ENCODE results near the gene MPG.
"Not testable (repeated sequence)": the region's sequence is repeated elsewhere in the genome, so short reads cannot be mapped to it uniquely, and the experiment has no call there.

Gene MPG

DNA sequence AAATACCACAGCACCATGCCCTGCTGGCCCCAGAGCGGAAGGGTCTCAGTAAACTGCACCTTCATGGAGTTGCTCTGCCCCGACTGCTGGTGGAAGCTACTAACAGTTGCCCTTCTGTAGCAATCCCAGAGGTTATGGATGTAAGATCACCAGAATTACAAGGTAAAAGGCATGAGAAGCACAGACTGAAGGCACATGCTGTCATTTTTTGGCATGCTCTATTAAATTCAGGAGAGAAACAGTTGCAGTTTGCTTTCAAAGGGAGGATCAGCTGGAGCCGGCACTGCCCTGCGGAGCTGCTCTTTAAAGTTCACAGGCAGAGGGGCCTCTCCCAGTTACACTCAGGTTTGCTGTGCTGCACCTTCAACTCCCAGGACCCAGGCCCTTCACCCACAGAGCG is 41.3 kb downstream of the MPG start:
- no peak for DNase-seq

DNA sequence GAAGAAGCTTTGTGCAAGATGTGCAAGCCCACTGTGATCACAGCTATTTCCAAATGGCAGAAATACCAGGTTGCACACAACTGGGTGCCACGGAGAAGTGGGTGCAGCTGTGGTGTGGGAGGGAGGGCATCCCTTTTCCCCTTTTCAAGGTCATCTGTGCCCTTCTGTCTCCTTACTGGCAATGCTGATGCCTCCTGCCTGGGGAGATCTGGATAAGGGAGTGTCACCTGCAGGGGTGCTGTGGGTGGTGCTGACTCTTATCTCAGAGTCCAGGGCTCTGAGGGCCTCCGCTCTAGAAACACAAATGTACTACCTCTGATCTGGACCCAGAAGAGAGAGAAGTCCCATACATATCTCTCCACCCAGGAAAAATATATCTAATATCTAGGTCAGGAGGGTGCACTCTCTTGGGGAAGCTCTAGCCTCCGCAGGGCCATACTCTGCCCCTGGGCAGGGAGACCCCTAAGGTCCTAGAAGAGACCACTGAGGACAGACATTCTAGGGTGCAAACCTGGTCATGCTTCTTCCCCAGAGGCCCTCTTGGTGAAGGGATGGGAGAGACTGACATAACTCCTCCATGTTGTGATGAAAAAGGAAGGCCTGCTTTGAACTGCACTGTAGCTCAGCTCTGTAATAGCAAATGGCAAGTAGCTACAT is 41.9 kb downstream of the MPG start:
- DNase-seq, result no peak

DNA sequence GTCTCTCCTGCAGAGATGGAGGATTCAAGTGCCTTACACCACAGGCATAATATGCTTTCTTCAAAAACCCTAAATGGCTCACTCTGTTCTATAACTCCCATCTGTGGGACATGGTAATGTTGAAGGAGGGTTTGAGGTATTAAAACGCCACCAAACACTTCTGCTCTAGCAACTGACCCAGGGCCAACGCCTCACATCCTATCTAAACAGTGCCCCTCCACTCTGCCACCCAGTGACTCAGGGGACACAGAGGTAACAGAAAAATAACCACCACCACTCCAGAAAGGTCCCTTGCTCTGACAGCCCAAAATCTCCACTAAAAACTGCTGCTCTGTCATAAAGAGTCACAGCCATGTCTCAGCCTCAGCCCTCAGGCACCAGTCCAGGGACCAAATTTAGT is 42.7 kb downstream of the MPG start:
- DNase-seq, result no peak

DNA sequence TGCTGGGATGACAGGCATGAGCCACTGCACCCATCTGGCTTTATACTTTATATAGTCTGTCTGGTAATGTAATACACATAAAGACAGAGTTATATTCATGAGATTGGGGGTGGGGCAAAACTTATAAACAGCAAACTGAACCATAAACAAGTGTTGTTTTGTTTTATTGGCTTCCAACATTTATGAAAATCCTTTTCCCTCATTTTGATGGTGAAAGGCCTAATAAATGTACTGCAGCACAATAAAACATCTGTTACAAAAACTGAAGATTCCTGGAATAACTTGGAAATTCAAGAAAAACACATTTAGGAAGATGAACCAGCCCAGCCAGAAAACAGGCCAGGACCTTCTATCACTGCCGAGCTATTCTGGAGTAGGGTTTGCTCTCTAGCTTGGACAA is 44.3 kb downstream of the MPG start:
- DNase-seq, result no peak

DNA sequence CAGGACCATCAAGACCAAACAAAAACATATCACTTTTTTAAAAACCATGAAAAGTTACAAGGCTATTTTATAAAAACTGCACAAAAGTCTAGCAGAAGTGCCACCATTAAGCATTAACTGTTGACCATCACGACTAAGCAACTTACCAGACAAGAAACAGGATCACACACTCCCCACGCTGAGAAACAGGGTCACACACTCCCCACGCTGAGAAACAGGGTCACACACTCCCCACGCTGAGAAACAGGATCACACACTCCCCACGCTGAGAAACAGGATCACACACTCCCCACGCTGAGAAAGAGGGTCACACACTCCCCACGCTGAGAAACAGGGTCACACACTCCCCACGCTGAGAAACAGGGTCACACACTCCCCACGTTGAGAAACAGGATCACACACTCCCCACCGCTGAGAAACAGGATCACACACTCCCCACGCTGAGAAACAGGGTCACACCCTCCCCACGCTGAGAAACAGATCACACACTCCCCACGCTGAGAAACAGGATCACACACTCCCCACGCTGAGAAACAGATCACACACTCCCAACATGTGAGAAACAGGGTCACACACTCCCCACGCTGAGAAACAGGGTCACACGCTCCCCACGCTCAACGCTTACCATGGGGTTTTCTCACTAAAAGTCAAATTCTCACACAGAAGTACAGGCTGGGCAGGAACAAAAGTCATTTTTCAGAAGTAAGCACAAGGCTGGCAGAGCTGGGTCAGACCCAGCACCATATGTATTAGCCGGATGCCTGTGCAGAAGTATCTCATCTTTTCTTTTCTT is 45.7 kb downstream of the MPG start:
- DNase-seq, result not testable (repeated sequence)

DNA sequence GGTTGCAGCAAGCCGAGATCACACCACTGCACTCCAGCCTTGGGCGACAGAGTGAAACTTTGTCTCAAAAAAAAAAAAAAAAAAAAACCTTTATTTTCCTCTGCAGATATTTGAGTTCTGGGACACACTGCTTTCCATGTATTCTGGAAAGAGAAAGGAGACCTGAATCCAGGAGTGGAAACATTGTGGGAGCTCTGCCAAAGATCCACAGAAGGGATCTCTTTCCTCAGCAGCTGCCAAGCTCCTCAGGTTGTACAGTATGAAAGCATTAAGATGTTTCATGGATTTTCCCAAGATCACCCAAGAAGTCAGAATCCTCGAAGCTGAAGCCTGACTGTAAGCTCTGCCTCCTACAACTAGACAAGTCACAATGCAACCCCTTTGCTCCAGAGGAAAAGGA is 47.0 kb downstream of the MPG start:
- no peak for DNase-seq

DNA sequence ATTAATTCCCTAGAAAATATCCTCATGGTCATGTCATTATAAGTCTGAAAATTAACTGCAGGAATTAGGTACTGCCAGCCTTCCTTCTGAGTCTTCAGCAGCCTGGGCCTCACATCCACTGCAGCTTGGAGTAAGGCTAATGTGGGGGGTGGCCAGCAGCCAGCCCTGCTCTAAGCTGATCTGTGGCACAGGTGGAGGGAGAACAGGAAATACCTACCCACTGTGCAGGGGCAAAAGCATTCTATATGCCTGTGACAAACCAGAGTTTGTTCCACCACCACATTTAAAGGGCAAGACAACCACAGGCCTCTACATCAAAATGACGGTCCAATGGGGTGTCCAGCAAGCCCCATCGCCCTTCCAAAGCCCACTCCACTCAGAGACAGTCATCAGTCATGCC is 51.0 kb downstream of the MPG start:
- DNase-seq, result no peak

DNA sequence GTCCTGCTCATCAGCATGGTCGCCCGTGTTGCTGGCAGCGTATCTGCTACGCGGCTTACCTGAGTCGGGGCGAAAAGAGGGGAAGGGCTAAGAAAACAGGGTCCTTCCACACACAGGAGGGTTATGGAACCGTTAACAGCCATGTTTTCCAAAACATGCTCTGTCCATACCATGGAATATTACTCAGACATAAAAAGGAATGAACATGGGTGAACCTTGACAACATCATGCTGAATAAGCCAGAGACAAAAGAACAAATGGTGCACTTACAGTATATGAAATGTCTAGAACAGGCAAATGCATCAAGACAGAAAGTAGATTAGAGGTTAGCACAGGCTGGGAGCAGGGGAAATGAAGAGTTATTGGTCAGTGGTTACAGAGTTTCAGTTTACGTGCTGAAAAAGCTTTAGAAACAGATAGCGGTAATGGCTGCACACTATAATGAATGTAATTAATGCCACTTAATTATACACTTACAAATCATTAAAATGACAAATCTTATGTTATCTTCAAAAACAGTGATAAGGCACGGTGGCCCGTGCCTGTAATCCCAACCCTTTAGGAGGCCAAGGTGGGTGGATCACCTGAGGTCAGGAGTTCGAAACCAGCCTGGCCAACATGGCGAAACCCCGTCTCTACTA is 52.6 kb downstream of the MPG start:
- no peak for DNase-seq

DNA sequence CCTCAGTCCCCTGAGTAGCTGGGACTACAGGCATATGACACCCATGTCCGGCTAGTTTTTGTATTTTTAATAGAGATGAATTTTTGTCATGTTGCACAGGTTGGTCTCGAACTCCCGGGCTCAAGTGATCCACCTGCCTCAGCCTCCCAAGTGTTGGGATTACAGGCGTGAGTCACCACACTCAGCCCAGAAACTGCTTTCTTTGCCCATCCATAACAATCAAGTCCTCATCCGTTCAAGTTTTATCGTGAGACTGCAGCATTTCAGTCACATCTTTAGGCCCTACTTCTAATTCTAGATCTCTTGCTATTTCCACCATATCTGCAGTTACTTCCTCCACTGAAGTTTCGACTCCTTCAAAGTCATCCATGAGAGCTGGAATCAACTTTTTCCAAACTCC is 54.1 kb downstream of the MPG start:
- no peak for DNase-seq

DNA sequence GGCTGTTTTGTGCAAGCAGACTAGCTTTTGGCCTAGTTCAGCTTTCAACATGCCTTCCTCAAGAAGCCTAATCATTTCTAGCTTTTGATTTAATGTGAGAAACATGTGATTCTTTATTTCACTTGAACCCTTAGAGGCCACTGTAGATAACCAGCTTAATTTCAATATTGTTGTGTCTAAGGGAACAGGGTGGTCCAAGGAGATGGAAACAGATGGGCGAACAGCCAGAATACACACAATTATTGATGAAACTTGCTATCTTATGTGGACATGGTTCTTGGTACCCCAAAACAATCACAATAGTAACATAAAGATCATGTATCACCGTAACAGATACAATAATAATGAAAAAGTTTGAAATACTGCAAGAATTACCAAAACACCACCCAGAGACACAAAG is 55.7 kb downstream of the MPG start:
- no peak for DNase-seq

Data from suppressor macrophage treated with lipopolysaccharide for 4 hours (primary cell).